HFF-Myc (cell line): ENCODE results near the gene APOC1.

Experiments used
- DNase-seq: peaks from one replicate; pipeline ENCODE4 v3.0.0-alpha.2; 2011; ENCODE audit warnings: low read depth; ENCODE audit errors: extremely low read depth
- H3K4me3 ChIP-seq: replicated peaks from 2 replicates; pipeline ENCODE4 v1.5.1; 2011; ENCODE audit warnings: low read depth, mild to moderate bottlenecking, control low read depth, low read length
- CTCF ChIP-seq: IDR thresholded peaks from 2 replicates; pipeline ENCODE4 v1.5.1; 2012; ENCODE audit warnings: mild to moderate bottlenecking, low read depth, low read length, control low read depth; ENCODE audit errors: missing control alignments

Gene APOC1

GRCh38 chr19:44954278-44954648, 39.9 kb downstream of the APOC1 start:
- no peak for TF ChIP-seq CTCF
- DNase-seq: no peak
- peak overlapping the region; percentile 88 for H3K4me3 ChIP-seq

DNA sequence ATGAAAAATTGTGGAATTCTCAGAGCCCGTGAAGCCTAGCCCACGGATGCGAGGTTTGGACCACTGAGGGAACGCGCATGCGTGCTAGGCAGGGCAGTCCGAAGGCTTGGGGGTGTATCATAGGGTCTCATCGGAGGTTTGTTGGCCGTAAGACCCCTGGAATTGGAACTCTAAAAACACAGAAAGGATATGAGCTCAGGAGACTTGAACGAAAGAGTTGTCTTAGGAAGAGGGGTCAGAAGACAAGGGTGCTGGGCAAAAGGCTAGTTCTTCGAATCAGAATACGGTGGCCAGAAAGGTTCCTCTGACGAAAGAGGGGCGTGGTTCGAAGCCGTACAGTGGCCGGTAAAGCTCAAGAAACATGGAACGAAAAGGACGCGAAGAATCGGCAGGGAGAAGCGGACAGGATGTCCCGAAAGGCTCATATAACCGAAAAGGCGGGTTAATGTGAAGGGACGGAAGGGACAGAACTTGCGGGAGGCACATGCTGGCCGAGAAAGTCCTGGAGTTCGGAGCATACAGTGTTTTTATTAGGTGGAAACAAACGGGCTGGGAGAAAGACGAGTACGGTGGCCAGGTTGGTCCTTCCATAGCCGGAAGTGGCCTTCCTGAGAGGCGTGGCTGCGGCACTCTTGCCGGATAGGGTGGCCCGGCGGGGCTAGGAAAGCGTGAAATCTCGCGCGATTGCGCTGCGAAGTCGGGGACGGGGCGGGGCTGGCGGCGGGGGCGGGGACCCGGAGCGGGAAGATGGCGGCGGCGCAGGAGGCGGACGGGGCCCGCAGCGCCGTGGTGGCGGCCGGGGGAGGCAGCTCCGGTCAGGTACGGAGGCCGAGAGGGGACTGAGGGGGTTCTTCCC, 40.5 kb downstream of the APOC1 start, which contains the start of gene CLPTM1:
Gene CLPTM1 (plus strand): TSS at position 732 of the 856 bp plus-strand sequence. CDS start 16 bp downstream, at position 748.
- DNase-seq: peak; percentile 91
- peak within 1 kb of the TSS; percentile 88 for H3K4me3 ChIP-seq
- TF ChIP-seq CTCF: no peak

GRCh38 chr19:44955505-44956439, 41.4 kb downstream of the APOC1 start:
- no peak for DNase-seq
- H3K4me3 ChIP-seq: peak overlapping the region; percentile 88
- no peak for TF ChIP-seq CTCF

- DNase-seq: no peak
- no peak for TF ChIP-seq CTCF
- no peak overlapping the region for H3K4me3 ChIP-seq
Measured at GRCh38 chr19:44957526-44957925, 43.1 kb downstream of the APOC1 start.

- no peak for DNase-seq
- no peak for TF ChIP-seq CTCF
- H3K4me3 ChIP-seq: no peak overlapping the region
Measured at GRCh38 chr19:44958090-44958489, 43.7 kb downstream of the APOC1 start.

GRCh38 chr19:44959691-44960090, 45.3 kb downstream of the APOC1 start:
- no peak for TF ChIP-seq CTCF
- H3K4me3 ChIP-seq: no peak overlapping the region
- DNase-seq: no peak
